NCI-H2081 (cell line): Measurements from ENCODE around the gene TSPAN4.

Experiments
- DNase-seq, 2 experiments: peaks; one replicate each; lab custom pipeline; 2025; lab: John Stamatoyannopoulos, UW

The TSPAN4 gene

GRCh38 chr11:911031-911889, 68.6 kb downstream of the TSPAN4 start:
- DNase-seq, result no peak

- no peak for DNase-seq
Observed at GRCh38 chr11:911890-912219, 69.2 kb downstream of the TSPAN4 start.

GRCh38 chr11:912266-912665, 69.6 kb downstream of the TSPAN4 start:
- DNase-seq, result no peak

GRCh38 chr11:913043-913442, 70.4 kb downstream of the TSPAN4 start:
- no peak for DNase-seq

- DNase-seq, result no peak
Observed at GRCh38 chr11:914204-914603, 71.6 kb downstream of the TSPAN4 start.

- no peak for DNase-seq
Observed at GRCh38 chr11:914747-915501, 72.3 kb downstream of the TSPAN4 start.
